HG03139 (cell line): ENCODE results near the gene MAP2K1.
A peak's percentile ranks its signal among the peaks of the same experiment; 100 is the strongest.
"Not testable (repeated sequence)": the region's sequence is repeated elsewhere in the genome, so short reads cannot be mapped to it uniquely, and the experiment has no call there.

Experiments used
- ATAC-seq: cut with Tn5 transposase; IDR thresholded peaks from one replicate; pipeline ENCODE4 v1.9.1; 2021; ENCODE audit not compliant: unreplicated experiment

The MAP2K1 gene

DNA sequence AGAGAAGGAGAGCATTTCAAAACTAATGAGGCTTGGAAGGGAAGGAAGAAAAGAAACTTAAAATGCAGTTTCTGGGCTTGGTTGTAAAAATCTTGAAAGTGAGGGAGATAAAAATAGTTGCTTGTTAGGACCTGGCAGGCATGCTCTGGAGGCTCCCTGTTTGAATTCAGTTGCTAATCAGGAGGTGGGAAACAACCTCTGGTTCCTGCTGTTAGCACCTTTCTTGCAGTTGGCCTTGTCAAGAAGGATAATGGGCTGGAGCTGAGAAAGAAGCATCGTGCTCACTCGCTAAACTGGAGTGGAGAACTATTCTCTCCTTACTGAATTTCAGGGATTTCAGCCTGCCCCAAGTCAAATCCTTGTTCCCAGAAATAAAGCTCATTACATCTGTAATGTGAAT, 87.4 kb downstream of the MAP2K1 start:
- no peak for ATAC-seq

DNA sequence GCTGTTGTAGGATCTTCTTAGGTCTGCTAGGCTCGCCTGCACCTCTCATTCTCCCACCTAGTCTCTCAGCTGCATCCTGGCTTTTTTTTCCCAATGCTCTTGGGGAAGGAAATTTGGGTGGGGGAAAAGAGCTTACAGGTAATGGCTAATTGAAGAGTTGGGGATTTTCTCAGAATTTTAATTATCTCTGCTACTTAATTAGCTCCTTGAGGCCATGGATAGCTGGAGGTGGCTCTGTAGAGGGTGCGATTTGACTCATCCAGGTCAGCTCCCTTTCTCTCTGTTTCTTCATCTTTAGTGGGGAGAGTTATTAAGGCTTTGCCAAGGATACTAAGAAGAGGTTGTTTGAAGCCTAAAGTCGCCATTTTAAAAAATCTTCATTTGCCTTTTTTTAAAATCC, 88.3 kb downstream of the MAP2K1 start:
- no peak for ATAC-seq

GRCh38 chr15:66476535-66476934, 89.8 kb downstream of the MAP2K1 start:
- no peak for ATAC-seq

DNA sequence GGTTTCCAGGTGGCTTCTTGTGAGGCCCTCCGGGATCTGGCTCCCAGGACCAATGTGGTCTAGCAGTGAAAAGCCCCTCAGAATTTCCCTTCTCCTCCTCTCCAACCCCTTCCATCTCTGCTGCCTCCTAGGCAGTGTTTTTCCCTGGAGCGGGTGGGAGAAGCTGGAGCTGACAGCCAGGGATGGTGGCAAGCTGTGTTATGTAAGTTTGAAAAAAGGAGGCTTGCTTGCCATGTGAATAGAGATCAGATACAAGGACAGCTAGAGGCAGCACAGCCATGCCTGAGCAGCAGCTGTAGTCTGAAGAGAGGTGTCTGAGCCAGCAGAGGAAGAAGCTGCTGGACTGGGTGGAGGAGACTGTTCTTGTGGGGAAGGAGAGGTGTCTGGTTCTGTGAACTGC, 90.3 kb downstream of the MAP2K1 start:
- ATAC-seq, result no peak

DNA sequence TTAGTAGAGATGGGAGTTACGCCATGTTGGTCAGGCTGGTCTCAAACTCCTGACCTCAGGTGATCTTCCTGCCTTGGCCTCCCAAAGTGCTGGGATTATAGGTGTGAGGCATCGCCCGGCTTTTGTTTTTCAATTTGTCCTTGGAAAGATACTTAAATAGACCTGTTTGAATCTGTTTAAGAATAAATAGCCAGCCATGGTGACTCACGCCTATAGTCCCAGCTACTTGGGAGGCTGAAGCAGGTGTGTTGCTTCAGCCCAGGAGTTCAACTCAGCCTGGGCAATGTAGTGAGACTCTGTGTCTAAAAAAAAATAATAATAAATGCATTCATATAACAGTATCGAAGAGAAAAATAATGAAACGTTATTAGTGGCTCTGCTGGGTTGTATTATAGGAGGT, 93.6 kb downstream of the MAP2K1 start:
- no peak for ATAC-seq

DNA sequence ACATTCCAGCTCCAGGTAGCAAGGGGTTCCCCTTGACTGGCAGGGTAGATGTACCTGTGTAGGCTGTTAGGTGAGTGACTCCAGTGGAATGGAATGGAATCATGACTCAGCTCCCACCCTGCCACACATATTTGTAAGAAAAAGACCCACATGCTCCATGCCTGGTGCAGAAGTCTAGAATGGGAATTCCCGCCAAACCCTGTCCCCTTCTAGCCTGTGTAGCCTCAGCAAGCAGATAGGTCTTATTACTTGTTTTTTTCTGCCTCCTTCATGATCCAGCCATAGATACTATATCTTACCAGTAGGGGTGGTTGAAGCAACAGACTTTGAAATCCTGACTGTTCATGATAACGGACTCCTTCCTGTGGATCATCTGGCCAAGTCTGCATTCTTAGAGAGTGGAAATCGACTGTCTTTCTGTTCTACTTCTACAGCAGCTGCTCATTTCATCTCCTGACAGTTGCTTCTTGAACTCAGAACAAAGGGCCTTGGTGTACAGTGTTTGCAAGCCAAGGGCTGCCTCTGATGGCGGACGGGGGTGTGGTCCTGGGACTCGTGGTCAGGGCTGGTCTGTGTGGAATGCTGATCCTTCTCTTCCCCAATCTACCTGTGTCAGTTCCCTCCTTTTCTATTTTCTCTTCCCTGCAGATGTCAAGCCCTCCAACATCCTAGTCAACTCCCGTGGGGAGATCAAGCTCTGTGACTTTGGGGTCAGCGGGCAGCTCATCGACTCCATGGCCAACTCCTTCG, 94.6 kb downstream of the MAP2K1 start:
- no peak for ATAC-seq

DNA sequence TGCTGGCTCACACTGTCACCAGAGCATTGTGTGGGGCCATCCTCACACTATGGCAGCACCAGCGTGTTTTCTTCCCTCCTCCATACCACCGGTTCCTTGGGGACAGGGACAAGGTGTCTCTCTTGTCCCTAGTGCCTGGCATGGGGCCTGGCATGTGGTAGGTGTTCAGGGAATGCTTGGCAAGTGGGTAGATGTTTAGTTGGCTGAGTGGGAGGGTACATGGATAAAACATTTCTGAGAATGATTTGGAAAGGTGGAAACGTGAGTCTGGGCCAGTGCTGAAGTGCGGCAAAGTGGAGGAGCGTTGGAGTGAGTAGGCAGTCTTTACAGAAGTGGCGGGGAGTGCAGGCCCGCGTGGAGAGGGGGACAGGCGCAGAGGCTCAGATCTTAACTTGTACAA, 95.8 kb downstream of the MAP2K1 start:
- ATAC-seq, result no peak

- ATAC-seq, result no peak
These were observed 96.4 kb downstream of the MAP2K1 start for GRCh38 chr15:66483131-66483566.

DNA sequence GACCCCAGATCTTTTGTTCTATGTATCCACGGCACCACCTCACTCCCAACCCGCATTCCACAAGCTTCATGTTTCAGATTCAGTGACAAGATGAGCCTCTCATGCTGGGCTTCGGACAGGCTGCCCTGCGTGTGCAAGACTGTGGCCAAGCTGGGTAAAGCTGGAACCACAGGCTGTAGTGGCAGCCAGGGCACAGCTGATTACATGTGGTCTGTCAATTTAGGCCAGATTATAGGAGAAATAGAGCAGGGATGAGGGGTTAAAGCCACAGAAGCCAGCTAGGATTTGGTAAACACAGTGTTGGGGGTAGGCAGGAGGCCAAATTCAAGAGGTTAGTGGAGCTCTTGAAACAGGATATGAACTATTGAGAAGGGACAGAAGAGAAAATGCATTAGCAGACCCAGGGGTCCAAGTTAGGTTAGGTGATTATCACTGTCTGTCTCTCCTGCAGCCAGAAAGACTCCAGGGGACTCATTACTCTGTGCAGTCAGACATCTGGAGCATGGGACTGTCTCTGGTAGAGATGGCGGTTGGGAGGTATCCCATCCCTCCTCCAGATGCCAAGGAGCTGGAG, 97.9 kb downstream of the MAP2K1 start:
- ATAC-seq, result no peak

- ATAC-seq, result no peak
These were observed 100.2 kb downstream of the MAP2K1 start for GRCh38 chr15:66486887-66487286.

GRCh38 chr15:66488525-66488924, 101.8 kb downstream of the MAP2K1 start:
- no peak for ATAC-seq

- no peak for ATAC-seq
These were observed 102.6 kb downstream of the MAP2K1 start for GRCh38 chr15:66489179-66489791.

DNA sequence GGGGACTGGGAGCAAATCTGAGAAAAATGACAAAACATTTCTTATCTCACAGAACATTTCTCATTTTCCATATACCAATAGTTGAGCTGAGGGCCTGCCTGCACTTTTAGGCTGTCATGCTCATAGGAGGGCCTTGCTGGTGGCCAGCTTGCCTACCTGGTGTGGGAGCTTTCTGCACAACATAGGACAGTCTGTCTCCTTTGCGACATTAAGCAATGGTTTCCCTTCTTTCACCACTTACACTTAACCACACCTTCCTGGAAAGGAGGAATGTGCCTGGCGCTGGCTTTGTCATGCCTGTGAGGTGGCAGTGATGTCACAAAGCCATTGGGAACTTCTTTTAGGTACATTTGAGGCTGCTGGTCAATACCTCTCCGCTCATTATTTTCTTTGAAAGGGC, 105.1 kb downstream of the MAP2K1 start:
- no peak for ATAC-seq

DNA sequence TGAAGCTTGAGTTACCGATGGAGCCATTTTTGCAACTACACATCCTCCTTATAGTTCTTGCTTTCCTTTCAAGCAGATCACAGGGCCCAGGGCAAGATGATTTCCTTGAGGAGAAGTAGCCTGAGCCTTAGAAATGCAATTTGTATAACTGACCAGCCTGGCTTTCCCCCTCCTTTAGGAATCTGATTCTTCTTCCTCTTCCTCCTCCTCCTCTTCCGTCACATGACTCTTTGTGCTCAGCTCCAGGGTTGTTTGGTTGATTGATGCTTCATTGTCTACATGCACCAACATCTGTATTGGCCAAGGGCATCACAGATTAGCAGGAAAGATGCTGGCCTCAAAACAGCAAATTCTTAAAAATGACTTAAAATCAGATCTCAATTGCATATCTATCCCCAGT, 107.5 kb downstream of the MAP2K1 start:
- no peak for ATAC-seq

DNA sequence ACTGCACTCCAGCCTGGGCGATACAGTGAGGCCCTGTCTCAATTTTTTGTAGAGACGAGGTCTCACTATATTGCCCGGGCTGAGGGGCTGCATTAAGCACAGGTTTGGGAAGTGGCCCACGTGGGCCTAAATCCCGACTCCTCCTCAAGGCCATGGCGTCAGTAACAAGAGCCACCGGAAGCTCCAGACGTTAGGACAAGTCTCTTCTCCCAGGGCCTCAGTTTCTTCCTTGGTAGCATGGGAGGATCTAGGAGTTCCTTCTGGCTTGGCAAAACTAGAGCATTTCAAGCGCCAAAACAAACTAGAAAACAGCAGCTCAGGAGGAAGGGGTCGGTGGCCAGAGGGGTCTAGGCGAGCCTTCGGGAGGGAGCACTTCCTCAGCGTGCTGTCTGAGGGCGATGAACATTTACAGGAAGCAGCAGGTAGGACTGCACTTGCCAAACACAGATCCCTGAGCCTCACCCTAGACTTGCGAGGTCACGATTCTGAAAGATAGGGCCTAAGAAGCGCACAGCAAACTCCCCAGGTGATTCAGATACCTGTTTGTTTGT, 110.3 kb downstream of the MAP2K1 start:
- ATAC-seq, result peak; percentile 21

DNA sequence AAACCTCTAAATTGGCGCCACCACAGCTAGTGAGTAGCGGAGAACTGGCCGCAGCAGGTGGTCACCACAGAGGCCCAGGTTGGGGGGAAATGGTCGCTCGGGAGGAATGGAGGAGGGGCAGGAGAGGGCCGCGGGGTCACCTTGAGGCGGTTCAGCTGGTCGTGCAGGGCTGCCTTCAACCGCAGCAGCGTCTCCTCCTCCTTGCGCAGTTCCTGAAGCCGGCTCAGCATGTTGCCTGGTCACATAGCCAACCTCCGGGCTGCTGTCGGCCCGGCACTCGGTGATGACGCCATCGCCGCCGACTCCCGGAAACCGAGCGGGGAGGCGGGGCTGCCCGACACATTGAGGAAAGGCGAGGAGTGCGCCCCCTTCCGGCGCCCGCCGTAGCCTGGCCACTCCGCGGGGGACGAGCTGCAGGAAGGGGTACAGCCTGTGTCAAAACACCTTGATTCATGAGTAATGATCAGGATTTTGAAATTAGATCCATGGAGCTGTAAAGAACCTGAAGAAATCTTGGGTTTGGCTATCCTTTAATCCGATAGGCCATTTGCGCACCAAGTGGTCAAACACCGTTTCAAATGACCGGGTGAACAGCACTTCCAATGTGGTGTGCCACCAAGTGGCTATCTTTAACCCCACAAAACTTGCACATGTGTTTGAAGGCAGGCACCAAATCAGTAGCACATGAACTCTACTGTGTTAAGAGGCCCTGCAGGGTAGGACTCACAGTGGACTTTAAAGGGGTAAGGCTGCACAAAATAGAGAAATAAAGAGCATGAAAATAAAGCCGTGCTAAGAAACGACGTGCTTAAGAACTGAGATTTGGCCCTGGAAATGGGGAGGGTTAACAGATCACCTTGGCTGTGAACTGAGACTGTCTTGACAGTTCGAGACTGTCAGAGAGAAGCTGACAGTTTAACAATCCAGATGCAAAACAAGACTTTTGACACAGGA, 111.1 kb downstream of the MAP2K1 start, which contains the start of gene SNAPC5:
SNAPC5 (minus strand) TSS at position 261 of the 954 bp plus-strand sequence; CDS start at position 230, 31 bp downstream.
- peak; percentile 70 for ATAC-seq

- ATAC-seq, result no peak
These were observed 112.0 kb downstream of the MAP2K1 start for GRCh38 chr15:66498501-66499386.

DNA sequence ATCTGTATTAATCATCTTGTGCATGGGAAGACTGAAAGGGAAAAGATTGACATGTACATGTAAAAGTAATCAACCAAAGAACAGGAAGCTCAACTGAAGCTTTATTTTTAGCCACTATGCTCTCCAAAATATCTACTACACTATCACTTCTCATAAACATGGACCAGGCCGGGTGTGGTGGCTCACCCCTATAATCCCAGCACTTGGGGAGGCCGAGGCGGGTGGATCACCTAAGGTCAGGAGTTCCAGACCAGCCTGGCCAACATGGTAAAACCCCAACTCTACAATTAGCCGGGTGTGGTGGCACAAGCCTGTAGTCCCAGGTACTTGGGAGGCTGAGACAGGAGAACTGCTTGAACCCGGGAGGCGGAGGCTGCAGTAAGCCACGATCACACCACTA, 113.6 kb downstream of the MAP2K1 start:
- not testable (repeated sequence) for ATAC-seq

DNA sequence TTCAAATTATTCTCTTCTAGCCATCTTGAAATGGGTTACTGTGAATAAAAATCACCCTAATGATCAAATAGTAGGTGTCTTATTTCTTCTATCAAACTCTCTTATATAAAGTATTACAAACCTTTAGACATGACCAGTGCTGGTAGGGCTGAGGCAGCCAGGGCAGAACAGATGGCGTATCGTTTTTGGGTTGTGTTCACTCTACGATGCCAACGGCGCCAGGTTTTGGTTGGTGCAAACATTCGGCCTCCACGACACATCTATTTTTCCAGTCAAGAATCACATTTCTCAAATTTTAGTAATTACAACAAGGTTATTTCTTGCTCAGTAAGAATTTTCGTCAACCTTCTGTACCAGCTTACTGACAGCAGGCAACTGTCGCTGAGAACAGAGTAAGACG, 115.8 kb downstream of the MAP2K1 start:
- ATAC-seq, result no peak
